ENCODE measurements around the gene OS9. TPM values are rescaled to one million over a fixed set of nuclear protein-coding genes. Genes with fewer than 3 reads are reported as not detected.
"Not testable (repeated sequence)": the region's sequence is repeated elsewhere in the genome, so short reads cannot be mapped to it uniquely, and the experiment has no call there.

OS9 gene, protein sequence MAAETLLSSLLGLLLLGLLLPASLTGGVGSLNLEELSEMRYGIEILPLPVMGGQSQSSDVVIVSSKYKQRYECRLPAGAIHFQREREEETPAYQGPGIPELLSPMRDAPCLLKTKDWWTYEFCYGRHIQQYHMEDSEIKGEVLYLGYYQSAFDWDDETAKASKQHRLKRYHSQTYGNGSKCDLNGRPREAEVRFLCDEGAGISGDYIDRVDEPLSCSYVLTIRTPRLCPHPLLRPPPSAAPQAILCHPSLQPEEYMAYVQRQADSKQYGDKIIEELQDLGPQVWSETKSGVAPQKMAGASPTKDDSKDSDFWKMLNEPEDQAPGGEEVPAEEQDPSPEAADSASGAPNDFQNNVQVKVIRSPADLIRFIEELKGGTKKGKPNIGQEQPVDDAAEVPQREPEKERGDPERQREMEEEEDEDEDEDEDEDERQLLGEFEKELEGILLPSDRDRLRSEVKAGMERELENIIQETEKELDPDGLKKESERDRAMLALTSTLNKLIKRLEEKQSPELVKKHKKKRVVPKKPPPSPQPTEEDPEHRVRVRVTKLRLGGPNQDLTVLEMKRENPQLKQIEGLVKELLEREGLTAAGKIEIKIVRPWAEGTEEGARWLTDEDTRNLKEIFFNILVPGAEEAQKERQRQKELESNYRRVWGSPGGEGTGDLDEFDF
- total RNA-seq = 100 to 1,000 TPM; 189 to 195 TPM
- 10 to 100 TPM; 56.6 to 73.0 TPM for polyA plus RNA-seq

DNA sequence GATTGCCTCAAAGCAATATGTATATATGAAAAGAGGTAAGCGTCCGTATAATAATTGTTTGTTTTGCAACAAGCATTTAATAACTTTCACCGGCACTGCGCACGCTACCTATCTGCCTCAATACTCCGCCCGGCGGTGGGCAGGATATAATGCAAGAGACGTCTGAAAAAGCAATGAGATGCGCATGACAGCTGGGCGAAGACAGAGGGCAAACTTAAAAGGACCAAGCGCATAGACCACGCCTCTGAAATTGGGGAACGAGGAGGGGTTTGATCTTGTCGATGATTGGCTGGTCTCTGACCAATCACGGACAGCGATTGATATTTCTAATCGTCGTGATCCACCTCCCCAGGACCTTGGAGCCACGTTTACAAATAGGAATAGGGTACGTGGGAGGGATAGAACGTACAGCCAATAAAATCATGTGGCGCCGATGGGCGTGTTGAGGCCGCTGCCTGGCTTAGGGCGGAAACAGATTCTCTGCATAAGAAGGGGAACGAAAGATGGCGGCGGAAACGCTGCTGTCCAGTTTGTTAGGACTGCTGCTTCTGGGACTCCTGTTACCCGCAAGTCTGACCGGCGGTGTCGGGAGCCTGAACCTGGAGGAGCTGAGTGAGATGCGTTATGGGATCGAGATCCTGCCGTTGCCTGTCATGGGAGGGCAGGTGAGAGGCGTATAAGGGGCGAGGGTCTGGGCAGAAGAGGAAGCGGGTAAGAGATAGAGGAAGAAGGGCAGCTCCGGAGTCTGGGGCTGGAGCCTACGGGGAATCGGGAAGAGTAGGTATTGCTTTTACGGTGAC is at the start of gene OS9:
Gene OS9 (plus strand): TSS at position 474 of the 800 bp plus-strand sequence. CDS start 30 bp downstream, at position 504.
- Histone ChIP-seq H3K27me3 (ENCODE audit: insufficient read depth, low read length) (no peaks in the 10 kb centered on the region), H3K4me1 (ENCODE audit: insufficient read depth, low read length) (peaks cover 26% of the 10 kb centered on the region), H3K4me3 (ENCODE audit: low read length in 2 of 2) (peak within 1 kb of the TSS; percentile 75 to 82), H3K27ac (ENCODE audit: low read depth, low read length) (peak within 1 kb of the TSS; percentile 79), H3K9me3 (ENCODE audit: control insufficient read depth in 1 of 2, low read length in 2 of 2) (no peaks in the 10 kb centered on the region), H3K36me3 (ENCODE audit: insufficient read depth, low read length) (peaks cover 33% of the 10 kb centered on the region)
- Mint-ChIP-seq H3K9me3 (no peaks in the 10 kb centered on the region), H3K36me3 (peaks cover 30 to 32% of the 10 kb centered on the region in 2 donors), H3K4me1 (peaks cover 0 to 18% (median 5%) of the 10 kb centered on the region in 4 donors), H3K4me3 (no peak within 1 kb of the TSS), H3K27ac (no peak within 1 kb of the TSS), H3K27me3 (peaks cover 4 to 6% of the 10 kb centered on the region in 2 donors)
- CTCF ChIA-PET (ENCODE audit: partially characterized antibody) = interaction anchor here (0.6 to 2.8 kb wide), 9 partner anchors 12 to 235 kb away, joined by 3 to 15 read pairs (median 4); partner anchors contain the start of genes CDK4 and TSPAN31
- peak; percentile 93 to 100 (median 99) for DNase-seq
- POLR2A ChIA-PET (ENCODE audit: partially characterized antibody) = interaction anchor here (0.6 to 2.8 kb wide), 18 partner anchors 10 to 582 kb away, joined by 3 to 22 read pairs (median 4); partner anchors contain the start of genes ARHGAP9, ATP23 and GLI1
- intact Hi-C loops (cut with micrococcal nuclease) = loop anchor here (1.0 to 10.0 kb wide), 7 partner anchors 47 to 243 kb away; partner anchors contain the start of genes B4GALNT1, GLI1, INHBE and MARS1

DNA sequence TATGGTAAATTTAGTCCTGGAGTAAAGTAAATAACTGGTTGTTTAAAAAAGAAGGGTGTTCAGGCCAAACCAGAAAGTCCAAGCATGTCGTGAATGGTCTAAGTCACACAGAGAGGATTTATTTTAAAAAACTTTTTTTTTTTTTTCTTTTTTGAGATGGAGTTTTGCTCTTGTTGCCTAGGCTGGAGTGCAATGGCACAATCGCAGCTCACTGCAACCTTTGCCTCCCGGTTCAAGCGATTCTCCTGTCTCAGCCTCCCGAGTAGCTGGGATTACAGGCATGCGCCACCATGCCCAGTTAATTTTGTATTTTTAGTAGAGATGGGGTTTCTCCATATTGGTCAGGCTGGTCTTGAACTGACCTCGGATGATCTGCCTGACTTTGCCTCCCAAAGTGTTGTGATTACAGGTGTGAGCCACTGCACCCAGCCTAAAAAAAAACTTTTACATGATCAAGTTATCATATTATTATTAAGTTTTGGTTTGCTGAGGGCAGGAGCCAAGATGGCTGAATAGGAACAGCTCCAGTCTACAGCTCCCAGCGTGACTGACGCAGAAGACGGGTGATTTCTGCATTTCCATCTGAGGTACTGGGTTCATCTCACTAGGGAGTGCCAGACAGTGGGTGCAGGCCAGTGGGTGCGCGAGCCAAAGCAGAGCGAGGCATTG is 47.8 kb upstream of the OS9 start:
- H3K27ac Mint-ChIP-seq; POLR2A ChIA-PET (ENCODE audit: partially characterized antibody); H3K27ac ChIP-seq (ENCODE audit: low read depth, low read length); H3K4me3 ChIP-seq (ENCODE audit: low read length in 2 of 2); H3K27me3 Mint-ChIP-seq; H3K36me3 Mint-ChIP-seq; H3K27me3 ChIP-seq (ENCODE audit: insufficient read depth, low read length); H3K4me3 Mint-ChIP-seq; H3K36me3 ChIP-seq (ENCODE audit: insufficient read depth, low read length); intact Hi-C loops (cut with micrococcal nuclease); H3K4me1 ChIP-seq (ENCODE audit: insufficient read depth, low read length); H3K4me1 Mint-ChIP-seq; H3K9me3 ChIP-seq (ENCODE audit: control insufficient read depth in 1 of 2, low read length in 2 of 2); DNase-seq: not testable (repeated sequence)
- peaks cover 0 to 14% (median 8%) of the 10 kb centered on the region in 8 donors for H3K9me3 Mint-ChIP-seq
- CTCF ChIA-PET (ENCODE audit: partially characterized antibody) = interaction anchor here (2.6 kb wide), 1 partner anchor 187 kb away, joined by 8 read pairs; the partner anchor contains the start of gene GLI1

DNA sequence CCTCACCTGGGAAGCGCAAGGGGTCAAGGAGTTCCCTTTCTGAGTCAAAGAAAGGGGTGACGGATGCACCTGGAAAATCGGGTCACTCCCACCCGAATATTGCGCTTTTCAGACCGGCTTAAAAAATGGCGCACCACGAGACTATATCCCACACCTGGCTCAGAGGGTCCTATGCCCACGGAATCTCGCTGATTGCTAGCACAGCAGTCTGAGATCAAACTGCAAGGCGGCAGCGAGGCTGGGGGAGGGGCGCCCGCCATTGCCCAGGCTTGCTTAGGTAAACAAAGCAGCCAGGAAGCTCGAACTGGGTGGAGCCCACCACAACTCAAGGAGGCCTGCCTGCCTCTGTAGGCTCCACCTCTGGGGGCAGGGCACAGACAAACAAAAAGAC is 47.3 kb upstream of the OS9 start:
- H3K27me3 ChIP-seq (ENCODE audit: insufficient read depth, low read length); POLR2A ChIA-PET (ENCODE audit: partially characterized antibody); H3K4me3 Mint-ChIP-seq; CTCF ChIA-PET (ENCODE audit: partially characterized antibody); H3K4me1 ChIP-seq (ENCODE audit: insufficient read depth, low read length); H3K27ac ChIP-seq (ENCODE audit: low read depth, low read length); intact Hi-C loops (cut with micrococcal nuclease); H3K36me3 ChIP-seq (ENCODE audit: insufficient read depth, low read length); H3K36me3 Mint-ChIP-seq; H3K27me3 Mint-ChIP-seq; H3K9me3 ChIP-seq (ENCODE audit: control insufficient read depth in 1 of 2, low read length in 2 of 2); DNase-seq; H3K27ac Mint-ChIP-seq; H3K4me3 ChIP-seq (ENCODE audit: low read length in 2 of 2); H3K4me1 Mint-ChIP-seq: not testable (repeated sequence)
- H3K9me3 Mint-ChIP-seq = peaks cover 0 to 14% (median 8%) of the 10 kb centered on the region in 8 donors

DNA sequence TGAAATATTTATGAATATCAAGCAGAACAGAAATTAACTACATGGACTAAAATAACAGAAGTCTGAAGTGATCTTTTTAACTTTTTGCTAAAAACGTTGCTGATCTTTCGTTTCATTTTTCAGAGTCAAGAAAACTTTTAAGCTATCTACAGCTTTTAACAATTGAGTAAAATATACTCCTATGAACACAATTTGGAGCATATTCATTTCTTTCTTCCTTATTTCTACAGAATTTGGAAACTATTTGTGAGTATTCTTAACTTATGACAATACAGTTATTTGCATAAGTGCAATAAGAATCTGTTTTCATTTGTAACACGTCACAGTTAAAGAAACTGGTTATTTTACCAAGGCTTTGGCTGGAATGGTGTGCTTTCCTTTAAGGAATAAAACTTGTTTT is 39.9 kb upstream of the OS9 start:
- DNase-seq = no peak
- H3K27me3 ChIP-seq (ENCODE audit: insufficient read depth, low read length) = no peaks in the 10 kb centered on the region
- peaks cover 0 to 2% of the 10 kb centered on the region in 2 donors for H3K27me3 Mint-ChIP-seq
- POLR2A ChIA-PET (ENCODE audit: partially characterized antibody) = no interaction called here
- intact Hi-C loops (cut with micrococcal nuclease) = no loop called here
- CTCF ChIA-PET (ENCODE audit: partially characterized antibody) = interaction anchor here (0.7 kb wide), 1 partner anchor 32 kb away, joined by 3 read pairs; no protein-coding TSS in a partner anchor
- no peak overlapping the region for H3K4me3 ChIP-seq (ENCODE audit: low read length in 2 of 2)
- H3K9me3 ChIP-seq (ENCODE audit: control insufficient read depth in 1 of 2, low read length in 2 of 2) = no peaks in the 10 kb centered on the region
- no peaks in the 10 kb centered on the region for H3K4me1 Mint-ChIP-seq
- no peaks in the 10 kb centered on the region for H3K36me3 ChIP-seq (ENCODE audit: insufficient read depth, low read length)
- no peaks in the 10 kb centered on the region for H3K4me1 ChIP-seq (ENCODE audit: insufficient read depth, low read length)
- no peak overlapping the region for H3K27ac ChIP-seq (ENCODE audit: low read depth, low read length)
- H3K36me3 Mint-ChIP-seq = no peaks in the 10 kb centered on the region
- H3K27ac Mint-ChIP-seq = no peak overlapping the region
- peaks cover 0 to 8% (median 3%) of the 10 kb centered on the region in 8 donors for H3K9me3 Mint-ChIP-seq
- H3K4me3 Mint-ChIP-seq = no peak overlapping the region

DNA sequence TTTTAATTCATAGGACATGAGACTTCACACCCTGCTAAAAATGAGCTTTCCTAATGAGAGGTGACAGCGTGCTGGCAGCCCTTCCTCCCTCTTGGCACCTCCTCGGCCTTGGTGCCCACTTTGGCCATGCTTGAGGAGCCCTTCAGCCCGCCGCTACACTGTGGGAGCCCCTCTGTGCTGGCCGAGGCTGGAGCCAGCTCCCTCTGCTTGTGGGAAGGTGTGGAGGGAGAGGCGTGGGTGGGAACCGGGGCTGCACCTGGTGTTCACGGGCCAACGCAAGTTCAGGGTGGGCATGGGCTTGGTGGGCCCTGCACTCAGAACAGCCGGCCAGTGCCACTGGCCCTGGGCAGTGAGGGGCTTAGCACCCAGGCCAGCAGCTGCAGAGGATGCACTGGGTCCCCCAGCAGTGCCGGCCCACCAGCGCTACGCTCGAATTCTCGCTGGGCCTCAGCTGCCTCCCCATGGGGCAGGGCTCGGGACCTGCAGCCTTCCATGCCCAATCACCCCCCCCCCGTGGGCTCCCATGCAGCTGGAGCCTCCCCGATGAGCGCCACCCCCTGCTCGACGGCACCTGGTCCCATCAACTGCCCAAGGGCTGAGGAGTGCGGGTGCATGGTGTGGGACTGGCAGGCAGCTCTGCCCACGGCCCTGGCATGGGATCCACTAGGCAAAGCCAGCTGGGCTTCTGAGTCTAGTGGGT is 38.2 kb upstream of the OS9 start:
- Mint-ChIP-seq H3K27ac (no peak overlapping the region), H3K36me3 (no peaks in the 10 kb centered on the region), H3K9me3 (peaks cover 0 to 8% (median 3%) of the 10 kb centered on the region in 8 donors), H3K27me3 (peaks cover 0 to 2% of the 10 kb centered on the region in 2 donors), H3K4me1 (no peaks in the 10 kb centered on the region), H3K4me3 (no peak overlapping the region)
- no peaks in the 10 kb centered on the region for H3K36me3 ChIP-seq (ENCODE audit: insufficient read depth, low read length)
- ChIA-PET POLR2A (ENCODE audit: partially characterized antibody) (no interaction called here), CTCF (ENCODE audit: partially characterized antibody) (interaction anchor here (1.1 to 1.3 kb wide), 3 partner anchors 11 to 33 kb away, joined by 3 to 4 read pairs (median 3); no protein-coding TSS in a partner anchor)
- H3K9me3 ChIP-seq (ENCODE audit: control insufficient read depth in 1 of 2, low read length in 2 of 2) = no peaks in the 10 kb centered on the region
- no peak overlapping the region for H3K4me3 ChIP-seq (ENCODE audit: low read length in 2 of 2)
- H3K4me1 ChIP-seq (ENCODE audit: insufficient read depth, low read length) = no peaks in the 10 kb centered on the region
- DNase-seq = no peak
- no peaks in the 10 kb centered on the region for H3K27me3 ChIP-seq (ENCODE audit: insufficient read depth, low read length)
- intact Hi-C loops (cut with micrococcal nuclease) = no loop called here
- no peak overlapping the region for H3K27ac ChIP-seq (ENCODE audit: low read depth, low read length)

DNA sequence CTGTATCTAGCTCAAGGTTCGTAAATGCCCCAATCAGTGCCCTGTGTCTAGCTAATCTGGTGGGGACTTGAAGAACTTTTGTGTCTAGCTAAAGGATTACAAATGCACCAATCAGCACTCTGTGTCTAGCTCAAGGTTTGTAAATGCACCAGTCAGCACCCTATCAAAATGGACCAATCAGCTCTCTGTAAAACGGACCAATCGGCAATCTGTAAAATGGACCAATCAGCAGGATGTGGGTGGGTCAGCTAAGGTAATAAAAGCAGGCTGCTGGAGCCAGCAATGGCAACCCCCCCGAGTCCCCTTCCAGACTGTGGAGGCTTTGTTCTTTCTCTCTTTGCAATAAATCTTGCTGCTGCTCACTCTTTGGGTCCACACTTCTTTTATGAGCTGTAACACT is 37.5 kb upstream of the OS9 start:
- intact Hi-C loops (cut with micrococcal nuclease); H3K4me3 Mint-ChIP-seq; H3K27ac ChIP-seq (ENCODE audit: low read depth, low read length); H3K9me3 Mint-ChIP-seq; H3K36me3 ChIP-seq (ENCODE audit: insufficient read depth, low read length); H3K9me3 ChIP-seq (ENCODE audit: control insufficient read depth in 1 of 2, low read length in 2 of 2); H3K4me3 ChIP-seq (ENCODE audit: low read length in 2 of 2); DNase-seq; H3K4me1 Mint-ChIP-seq; H3K36me3 Mint-ChIP-seq; H3K27me3 ChIP-seq (ENCODE audit: insufficient read depth, low read length); H3K27ac Mint-ChIP-seq; H3K4me1 ChIP-seq (ENCODE audit: insufficient read depth, low read length); H3K27me3 Mint-ChIP-seq: not testable (repeated sequence)
- CTCF ChIA-PET (ENCODE audit: partially characterized antibody) = interaction anchor here (1.1 to 1.8 kb wide), 4 partner anchors 13 to 73 kb away, joined by 3 to 4 read pairs (median 4); partner anchors contain the start of gene B4GALNT1
- POLR2A ChIA-PET (ENCODE audit: partially characterized antibody) = interaction anchor here (0.7 kb wide), 1 partner anchor 14 kb away, joined by 3 read pairs; no protein-coding TSS in a partner anchor
